WTC11 (cell line): ENCODE data around the gene SYNDIG1. TPM values are rescaled to one million over a fixed set of nuclear protein-coding genes. Genes with fewer than 3 reads are reported as not detected.

Experiments used
- ATAC-seq: fragments of 200-7000 bp; cut with Tn5 transposase; 2 replicates; pipeline ENCODE4 v1.10.0; 2021; ENCODE audit warnings: mild to moderate bottlenecking, moderate library complexity
- CTCF ChIA-PET: fragments of 300-600 bp; sonication (Branson Sonifier 250); formaldehyde crosslinking; loops from one replicate; lab custom pipeline; 2021; ENCODE audit warnings: antibody characterized with exemption; lab: Charles Lee
- POLR2A ChIA-PET: fragments of 350-600 bp; sonication (Branson Sonifier 250); formaldehyde crosslinking; loops from one replicate; lab custom pipeline; 2021; ENCODE audit warnings: antibody characterized with exemption; lab: Charles Lee
- DNase-seq: peaks from one replicate; pipeline ENCODE4 v3.0.0; 2021; ENCODE audit warnings: low spot score
- H3K27ac Mint-ChIP-seq: 2 replicates; pipeline ENCODE4 v1.8.0; 2021; ENCODE audit warnings: mixed read lengths
- H3K27me3 Mint-ChIP-seq: 2 replicates; pipeline ENCODE4 v1.8.0; 2021; ENCODE audit warnings: low read depth, mild to moderate bottlenecking, moderate library complexity, mixed read lengths
- H3K36me3 Mint-ChIP-seq: 2 replicates; pipeline ENCODE4 v1.8.0; 2021; ENCODE audit warnings: mixed read lengths
- H3K4me1 Mint-ChIP-seq: 2 replicates; pipeline ENCODE4 v1.8.0; 2022; ENCODE audit warnings: mixed read lengths
- H3K4me3 Mint-ChIP-seq: 2 replicates; pipeline ENCODE4 v1.8.0; 2021; ENCODE audit warnings: mild to moderate bottlenecking, moderate library complexity, mixed read lengths
- H3K9me3 Mint-ChIP-seq: 2 replicates; pipeline ENCODE4 v1.8.0; 2021; ENCODE audit warnings: mixed read lengths
- AFF4 ChIP-seq: sonication (generic); formaldehyde crosslinking; IDR thresholded peaks from 2 replicates; pipeline ENCODE4 v1.8.1; 2023; ENCODE audit warnings: mild to moderate bottlenecking, missing genetic modification reagents, borderline replicate concordance
- AR ChIP-seq: fragments of 250-450 bp; sonication (Bioruptor Pico); IDR thresholded peaks from 2 replicates; pipeline ENCODE4 v1.9.0; 2021; ENCODE audit warnings: mild to moderate bottlenecking
- ATF1 ChIP-seq: sonication (generic); formaldehyde crosslinking; IDR thresholded peaks from 2 replicates; pipeline ENCODE4 v1.8.1; 2023; ENCODE audit warnings: mild to moderate bottlenecking, moderate library complexity, missing genetic modification reagents
- CBFB ChIP-seq: sonication (generic); formaldehyde crosslinking; IDR thresholded peaks from 2 replicates; pipeline ENCODE4 v1.8.1; 2022; ENCODE audit warnings: mild to moderate bottlenecking, low read depth, missing genetic modification reagents
- GABPB1 ChIP-seq: sonication (generic); formaldehyde crosslinking; IDR thresholded peaks from 2 replicates; pipeline ENCODE4 v1.8.1; 2023; ENCODE audit warnings: mild to moderate bottlenecking, missing genetic modification reagents
- JAZF1 ChIP-seq: fragments of 250-450 bp; sonication (Bioruptor Pico); IDR thresholded peaks from 2 replicates; pipeline ENCODE4 v1.9.0; 2021; ENCODE audit warnings: moderate library complexity, mild to moderate bottlenecking, inconsistent platforms
- NFE2L1 ChIP-seq: sonication (generic); formaldehyde crosslinking; IDR thresholded peaks from 2 replicates; pipeline ENCODE4 v1.8.1; 2023; ENCODE audit warnings: missing genetic modification reagents
- ZBTB21 ChIP-seq: sonication (generic); formaldehyde crosslinking; IDR thresholded peaks from 2 replicates; pipeline ENCODE4 v1.8.1; 2023; ENCODE audit warnings: mild to moderate bottlenecking, missing genetic modification reagents, borderline replicate concordance
- ZMAT4 ChIP-seq: fragments of 250-450 bp; sonication (Bioruptor Pico); IDR thresholded peaks from 2 replicates; pipeline ENCODE4 v1.9.0; 2021; ENCODE audit warnings: mild to moderate bottlenecking
- ZNF416 ChIP-seq: fragments of 250-450 bp; sonication (Bioruptor Pico); IDR thresholded peaks from 2 replicates; pipeline ENCODE4 v1.9.0; 2021; ENCODE audit warnings: mild to moderate bottlenecking, inconsistent platforms
- total RNA-seq: library from RNA; stranded (reverse); gene quantifications from 3 replicates; pipeline ENCODE4 v1.2.3, GENCODE V29; 2021
- TF ChIP-seq, protein P1 (sequence below): fragments of 250-450 bp; sonication (Bioruptor Pico); IDR thresholded peaks from 2 replicates; pipeline ENCODE4 v1.8.0; 2021; ENCODE audit warnings: mild to moderate bottlenecking
- TF ChIP-seq, protein P2 (sequence below): sonication (generic); formaldehyde crosslinking; IDR thresholded peaks from 2 replicates; pipeline ENCODE4 v1.8.1; 2023; ENCODE audit warnings: mild to moderate bottlenecking, missing genetic modification reagents, moderate library complexity
- TF ChIP-seq, protein P3 (sequence below): sonication (generic); formaldehyde crosslinking; IDR thresholded peaks from 2 replicates; pipeline ENCODE4 v1.8.1; 2022; ENCODE audit warnings: low read depth, missing genetic modification reagents, borderline replicate concordance

Gene SYNDIG1
- total RNA-seq, 1 experiment from 2014 or later = 6.4 TPM

GRCh38 chr20:24633521-24633920 lies 164.1 kb downstream of the SYNDIG1 start (continued):
- TF ChIP-seq, protein P1, sequence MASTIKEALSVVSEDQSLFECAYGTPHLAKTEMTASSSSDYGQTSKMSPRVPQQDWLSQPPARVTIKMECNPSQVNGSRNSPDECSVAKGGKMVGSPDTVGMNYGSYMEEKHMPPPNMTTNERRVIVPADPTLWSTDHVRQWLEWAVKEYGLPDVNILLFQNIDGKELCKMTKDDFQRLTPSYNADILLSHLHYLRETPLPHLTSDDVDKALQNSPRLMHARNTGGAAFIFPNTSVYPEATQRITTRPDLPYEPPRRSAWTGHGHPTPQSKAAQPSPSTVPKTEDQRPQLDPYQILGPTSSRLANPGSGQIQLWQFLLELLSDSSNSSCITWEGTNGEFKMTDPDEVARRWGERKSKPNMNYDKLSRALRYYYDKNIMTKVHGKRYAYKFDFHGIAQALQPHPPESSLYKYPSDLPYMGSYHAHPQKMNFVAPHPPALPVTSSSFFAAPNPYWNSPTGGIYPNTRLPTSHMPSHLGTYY (CRISPR knock-in tag) = no peak
- TF ChIP-seq ZMAT4 (CRISPR knock-in tag) (no peak), AFF4 (CRISPR knock-in tag) (no peak), GABPB1 (no peak), ZNF416 (no peak)

DNA sequence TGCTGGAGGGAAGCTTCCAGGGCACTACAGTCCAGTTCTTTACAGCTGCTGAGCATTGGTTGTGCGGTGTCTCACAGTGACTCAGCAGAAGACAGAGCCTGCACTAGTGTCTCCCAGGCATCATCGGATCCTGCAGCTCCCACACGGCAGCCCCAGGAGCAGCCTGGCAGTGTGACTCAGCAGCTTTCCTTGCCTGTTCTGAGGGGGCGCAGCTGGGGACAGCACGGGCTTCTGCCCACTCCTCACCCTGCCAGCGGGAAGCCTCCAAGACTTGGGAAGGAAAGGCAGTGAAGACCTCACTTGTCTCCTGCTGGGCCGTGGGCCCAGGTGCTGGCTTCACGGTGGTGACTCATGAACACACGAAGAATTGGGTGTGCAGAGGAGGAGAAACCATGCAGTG lies 165.4 kb downstream of the SYNDIG1 start:
- TF ChIP-seq, protein P2, sequence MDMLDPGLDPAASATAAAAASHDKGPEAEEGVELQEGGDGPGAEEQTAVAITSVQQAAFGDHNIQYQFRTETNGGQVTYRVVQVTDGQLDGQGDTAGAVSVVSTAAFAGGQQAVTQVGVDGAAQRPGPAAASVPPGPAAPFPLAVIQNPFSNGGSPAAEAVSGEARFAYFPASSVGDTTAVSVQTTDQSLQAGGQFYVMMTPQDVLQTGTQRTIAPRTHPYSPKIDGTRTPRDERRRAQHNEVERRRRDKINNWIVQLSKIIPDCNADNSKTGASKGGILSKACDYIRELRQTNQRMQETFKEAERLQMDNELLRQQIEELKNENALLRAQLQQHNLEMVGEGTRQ = no peak
- TF ChIP-seq ZBTB21 (CRISPR knock-in tag) (no peak), AR (CRISPR knock-in tag) (no peak), ZMAT4 (CRISPR knock-in tag) (no peak), CBFB (CRISPR knock-in tag) (no peak), NFE2L1 (CRISPR knock-in tag) (peak; percentile 90), ATF1 (CRISPR knock-in tag) (no peak), JAZF1 (CRISPR knock-in tag) (no peak)
- TF ChIP-seq, protein P3, sequence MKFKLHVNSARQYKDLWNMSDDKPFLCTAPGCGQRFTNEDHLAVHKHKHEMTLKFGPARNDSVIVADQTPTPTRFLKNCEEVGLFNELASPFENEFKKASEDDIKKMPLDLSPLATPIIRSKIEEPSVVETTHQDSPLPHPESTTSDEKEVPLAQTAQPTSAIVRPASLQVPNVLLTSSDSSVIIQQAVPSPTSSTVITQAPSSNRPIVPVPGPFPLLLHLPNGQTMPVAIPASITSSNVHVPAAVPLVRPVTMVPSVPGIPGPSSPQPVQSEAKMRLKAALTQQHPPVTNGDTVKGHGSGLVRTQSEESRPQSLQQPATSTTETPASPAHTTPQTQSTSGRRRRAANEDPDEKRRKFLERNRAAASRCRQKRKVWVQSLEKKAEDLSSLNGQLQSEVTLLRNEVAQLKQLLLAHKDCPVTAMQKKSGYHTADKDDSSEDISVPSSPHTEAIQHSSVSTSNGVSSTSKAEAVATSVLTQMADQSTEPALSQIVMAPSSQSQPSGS = no peak
- Mint-ChIP-seq H3K9me3 (no peaks in the 10 kb centered on the region), H3K4me3 (no peak overlapping the region), H3K27me3 (no peaks in the 10 kb centered on the region; the same call in 1 of the 2 replicates), H3K36me3 (peaks cover 2% of the 10 kb centered on the region), H3K27ac (no peak overlapping the region; the same call in 1 of the 2 replicates), H3K4me1 (peaks cover 49% of the 10 kb centered on the region)
- ChIA-PET POLR2A (interaction anchor here (0.7 kb wide), 1 partner anchor 11 kb away, joined by 3 read pairs; no protein-coding TSS in a partner anchor), CTCF (no interaction called here)
- no peak for DNase-seq
- ATAC-seq = peak; percentile 26
